SIG-M5 treated with dmso at 0.1 percent for 504 hours (cell line): ENCODE results near the gene ARX.

ENCODE experiments used
- DNase-seq: peaks from one replicate; lab custom pipeline; 2025; ENCODE audit not compliant: unreplicated experiment; lab: John Stamatoyannopoulos, UW

ARX gene

DNA sequence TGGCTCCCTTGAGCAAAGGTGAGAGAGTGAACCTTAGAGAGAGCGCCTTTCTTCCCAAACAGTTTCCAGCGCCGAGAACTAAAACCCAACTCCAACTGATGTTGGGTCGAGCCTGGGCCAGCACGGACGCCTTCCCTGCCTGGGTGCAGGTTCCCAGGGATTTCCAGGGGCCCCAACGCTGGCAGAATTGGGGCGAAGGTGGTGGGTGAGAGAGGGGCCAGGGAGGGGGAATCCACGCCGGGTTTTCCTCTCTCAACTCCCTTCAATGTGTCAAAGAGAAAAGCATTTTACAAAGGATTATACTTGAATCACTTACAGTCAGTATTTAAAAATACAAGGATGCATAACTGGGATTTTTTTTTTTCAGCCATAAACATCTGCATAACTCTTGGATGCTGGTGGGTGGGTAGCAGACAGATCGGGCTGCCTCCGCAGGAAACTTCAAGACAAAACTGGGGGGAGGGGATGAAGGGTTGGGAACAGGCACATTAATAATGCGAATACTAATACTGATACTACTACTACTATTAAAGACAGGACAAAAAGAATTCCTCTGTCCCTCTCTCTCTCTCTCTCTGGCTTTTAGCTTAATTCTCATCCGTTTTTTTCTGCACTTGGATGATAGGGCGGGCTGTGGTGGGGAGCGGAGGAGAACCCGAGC is 1.3 kb upstream of the ARX start:
- DNase-seq: no peak

DNA sequence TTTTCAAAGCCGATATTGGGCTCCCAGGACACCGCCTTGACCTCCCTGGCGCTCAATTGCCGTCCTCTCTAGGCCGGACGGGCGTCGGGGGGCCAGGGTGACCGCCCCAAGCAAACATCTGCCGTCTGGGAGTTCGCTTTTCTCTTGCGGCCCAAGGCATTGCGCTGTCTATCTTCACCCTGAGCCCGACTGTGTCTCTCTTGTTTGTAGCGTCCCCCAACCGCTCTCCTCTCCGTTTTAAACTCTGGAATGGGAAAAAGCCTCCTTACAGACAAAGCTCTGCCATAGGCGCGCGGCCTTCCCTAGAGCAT is 551 bp upstream of the ARX start:
- no peak for DNase-seq

DNA sequence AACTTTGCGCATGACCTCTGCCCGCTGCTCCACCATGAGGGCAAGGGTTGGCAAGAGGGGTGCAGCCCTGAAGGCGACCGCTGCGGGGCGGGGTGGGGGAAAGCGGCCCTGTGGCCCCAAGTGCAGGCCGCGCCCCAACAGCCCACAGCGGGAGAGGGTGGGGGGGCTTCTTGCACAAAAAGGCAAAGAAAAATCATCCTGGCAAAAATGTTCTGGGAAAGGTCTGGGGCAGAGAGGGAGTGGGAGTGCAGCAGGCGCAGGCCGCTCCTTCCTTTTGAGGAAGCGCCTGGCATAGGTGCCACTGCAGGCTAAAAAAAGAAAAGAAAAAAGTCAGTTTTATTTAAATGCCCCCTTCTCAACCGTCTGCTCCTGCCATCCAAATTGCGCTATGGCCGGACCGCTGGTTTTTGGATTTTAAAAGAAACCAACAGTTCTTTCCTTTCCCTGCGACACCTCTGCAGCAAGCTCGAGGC is 1.4 kb downstream of the ARX start:
- DNase-seq: no peak

DNA sequence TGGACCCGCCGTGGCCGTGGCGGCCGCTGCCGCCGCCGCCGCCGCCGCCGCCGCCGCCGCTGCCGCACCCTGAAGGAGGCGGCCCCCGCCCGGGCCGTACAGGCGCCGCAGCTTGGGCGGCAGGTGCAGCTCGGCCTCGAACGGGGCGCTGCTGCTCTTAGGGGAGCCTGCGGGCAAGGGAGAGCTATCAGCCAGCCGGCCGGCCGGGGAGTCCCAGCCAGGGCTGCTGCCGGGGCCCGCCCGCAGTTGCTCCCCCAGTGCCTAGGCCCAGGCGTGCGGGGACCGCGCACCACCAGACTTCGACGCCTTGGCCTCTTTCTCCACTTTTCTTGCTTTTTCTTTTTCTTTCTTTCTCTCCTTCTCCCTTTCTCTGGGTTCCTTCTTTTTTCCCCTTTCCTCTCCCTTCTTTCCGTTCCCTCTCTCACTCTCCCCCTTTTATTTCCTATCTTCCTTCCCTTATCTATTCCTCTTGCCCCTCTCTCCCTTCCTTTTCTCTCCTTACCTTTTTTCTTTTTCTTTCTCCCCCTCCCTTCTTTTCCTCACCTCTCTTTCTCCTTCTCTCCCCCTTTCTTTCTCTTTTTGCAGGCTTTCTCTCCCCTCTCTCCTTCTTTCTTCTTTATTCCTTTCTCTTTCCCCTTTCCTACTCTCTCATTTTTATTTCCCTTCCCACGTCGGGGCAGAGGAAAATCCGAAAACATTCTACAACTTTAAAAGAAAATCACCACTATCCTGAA is 2.0 kb downstream of the ARX start:
- no peak for DNase-seq

DNA sequence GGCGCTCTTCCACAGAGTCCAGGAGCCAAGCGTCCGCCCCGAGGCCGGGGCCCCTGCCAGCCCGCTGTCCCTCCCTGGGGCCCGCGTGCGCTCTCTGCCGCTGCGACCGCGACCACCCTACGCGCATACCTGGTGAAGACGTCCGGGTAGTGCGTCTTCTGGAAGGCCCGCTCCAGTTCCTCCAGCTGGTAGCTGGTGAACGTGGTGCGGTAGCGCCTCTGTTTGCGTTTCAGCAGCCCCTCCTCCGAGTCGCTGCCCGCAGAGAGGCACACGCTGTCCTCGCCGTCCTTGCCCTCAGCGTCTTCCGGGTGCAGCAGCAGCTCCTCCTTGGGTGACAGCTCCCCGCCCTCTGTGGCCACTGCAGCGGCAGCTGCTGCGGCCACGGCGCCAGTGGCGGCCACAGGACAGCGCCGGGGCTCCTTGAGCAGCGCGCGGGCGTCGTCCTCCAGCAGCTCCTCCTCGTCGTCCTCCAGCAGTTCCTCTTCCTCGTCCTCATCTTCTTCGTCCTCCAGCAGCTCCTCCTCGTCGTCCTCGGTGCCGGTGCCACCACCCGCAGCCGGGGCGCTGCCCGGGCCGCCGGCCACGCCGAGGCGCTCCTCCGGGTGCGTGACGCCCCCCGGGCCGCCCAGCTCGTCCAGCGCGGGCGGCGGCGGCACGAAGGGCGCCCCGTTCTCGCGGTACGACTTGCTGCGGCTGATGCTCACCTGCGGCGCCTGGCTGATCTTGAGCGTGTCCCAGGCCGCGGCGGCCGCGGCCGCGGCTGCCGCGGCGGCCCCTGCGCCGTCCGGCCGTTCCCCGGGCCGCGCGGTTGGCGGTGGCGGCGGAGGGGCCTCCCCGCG is 2.8 kb downstream of the ARX start:
- no peak for DNase-seq

DNA sequence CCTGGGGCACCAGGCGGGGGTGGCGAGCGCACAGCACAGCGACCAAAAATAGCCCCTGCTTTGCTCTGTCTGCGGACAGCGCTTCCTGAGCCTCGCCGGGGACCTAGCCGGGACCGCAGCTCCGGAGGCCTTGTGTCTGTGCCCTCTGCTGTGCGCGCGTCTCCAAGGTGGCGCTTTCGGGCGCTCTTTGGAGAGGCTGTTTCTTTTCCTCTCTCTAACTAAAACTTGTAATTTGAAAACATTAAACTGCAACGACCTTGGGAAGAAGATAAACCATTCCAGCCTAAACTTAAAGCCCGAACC is 3.4 kb downstream of the ARX start:
- DNase-seq: no peak

DNA sequence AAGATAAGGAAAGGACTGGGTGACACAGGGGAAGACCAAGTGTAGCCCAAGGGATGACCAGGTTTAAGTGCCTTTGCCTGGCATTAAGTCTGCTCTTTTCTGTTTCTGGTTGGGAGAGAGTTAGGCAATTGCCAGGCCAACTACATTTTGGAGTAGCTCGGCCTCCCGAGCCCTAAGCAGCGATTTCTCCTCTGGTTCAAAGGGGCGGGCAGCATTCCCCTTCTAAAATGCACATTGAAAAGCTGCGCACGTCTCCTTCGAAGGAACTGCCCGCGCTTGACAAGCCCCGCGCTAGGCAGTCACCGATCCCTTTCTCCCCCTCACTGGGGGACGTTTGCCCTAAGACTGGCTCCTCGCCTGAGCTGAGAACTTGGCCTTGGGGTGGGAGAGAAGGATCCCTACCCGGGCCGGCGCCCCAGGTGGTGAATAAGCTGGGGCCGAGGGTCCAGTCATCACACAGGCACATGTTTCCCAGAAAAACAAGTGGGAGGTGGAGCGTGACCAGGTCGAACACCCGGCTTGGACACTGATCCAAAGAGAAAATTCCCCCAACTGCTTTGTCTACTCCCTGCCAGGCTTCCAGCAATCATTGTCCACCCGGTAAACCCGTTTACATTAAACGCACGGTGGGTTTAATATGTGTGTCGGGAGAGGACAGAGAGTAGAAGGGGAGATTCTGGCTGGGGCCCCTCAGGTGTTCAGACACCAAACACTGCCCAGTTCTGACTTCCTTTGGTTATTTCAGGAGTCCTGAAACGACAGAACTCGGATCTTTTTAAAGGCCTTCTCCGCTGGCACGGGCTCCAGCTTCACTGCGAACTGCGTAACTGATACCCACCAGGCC is 4.0 kb downstream of the ARX start:
- DNase-seq: no peak

DNA sequence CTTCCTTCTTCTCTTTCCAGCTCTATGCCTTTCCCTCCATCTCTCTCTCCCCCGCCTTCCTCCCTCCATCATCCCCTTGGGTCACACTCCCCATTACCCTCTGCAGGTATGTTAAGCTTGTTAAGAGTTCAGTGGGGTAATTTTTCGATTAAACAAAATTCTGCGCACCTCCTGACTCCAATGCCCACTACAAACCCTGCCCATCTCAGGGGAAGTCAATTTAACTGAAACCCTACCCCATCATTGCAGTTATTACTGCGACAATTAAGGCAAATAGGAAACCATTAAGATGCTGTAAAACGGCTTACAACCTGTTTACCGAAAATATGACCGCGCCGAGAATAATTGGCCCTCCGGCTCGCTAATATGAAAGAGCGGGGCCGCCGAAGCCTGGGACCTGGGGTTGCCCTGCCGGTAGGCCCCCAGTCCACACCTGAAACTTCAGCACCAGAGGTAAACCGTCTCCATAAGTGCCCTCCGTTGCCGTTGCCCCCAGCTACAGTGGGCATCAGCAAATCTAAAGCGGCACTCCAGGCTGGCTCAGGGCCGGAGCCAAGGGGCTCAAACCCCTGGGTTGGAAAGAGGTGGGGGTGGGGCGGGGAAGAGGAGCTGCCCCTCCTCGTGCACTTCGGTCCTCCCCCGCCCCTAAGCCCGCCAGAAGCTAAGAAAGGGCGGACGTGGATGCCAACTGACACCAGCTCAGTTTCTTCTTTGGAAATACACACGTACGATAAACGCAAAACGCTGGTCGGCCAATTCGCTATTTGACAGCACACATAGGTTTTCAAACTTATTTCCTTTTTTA is 4.8 kb downstream of the ARX start:
- DNase-seq: no peak

DNA sequence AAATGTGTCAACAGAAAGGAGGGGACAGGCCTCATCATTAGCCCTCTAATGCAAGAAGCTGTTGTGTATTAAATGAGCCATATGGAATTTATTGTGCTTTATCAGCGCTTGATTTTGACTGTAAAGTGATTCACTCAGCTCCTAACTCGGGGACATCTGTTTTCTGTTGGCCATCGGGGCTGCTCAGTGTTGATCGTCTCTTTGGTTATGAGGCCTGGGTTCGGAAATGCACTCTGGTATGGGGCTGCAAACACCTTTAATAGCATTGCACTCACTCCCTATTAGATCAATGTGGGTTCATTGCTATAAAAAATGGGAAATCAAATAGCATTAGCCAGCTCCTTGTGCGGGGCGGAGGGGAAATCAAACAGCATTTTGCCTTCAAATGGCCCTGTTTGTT is 6.4 kb downstream of the ARX start:
- no peak for DNase-seq

DNA sequence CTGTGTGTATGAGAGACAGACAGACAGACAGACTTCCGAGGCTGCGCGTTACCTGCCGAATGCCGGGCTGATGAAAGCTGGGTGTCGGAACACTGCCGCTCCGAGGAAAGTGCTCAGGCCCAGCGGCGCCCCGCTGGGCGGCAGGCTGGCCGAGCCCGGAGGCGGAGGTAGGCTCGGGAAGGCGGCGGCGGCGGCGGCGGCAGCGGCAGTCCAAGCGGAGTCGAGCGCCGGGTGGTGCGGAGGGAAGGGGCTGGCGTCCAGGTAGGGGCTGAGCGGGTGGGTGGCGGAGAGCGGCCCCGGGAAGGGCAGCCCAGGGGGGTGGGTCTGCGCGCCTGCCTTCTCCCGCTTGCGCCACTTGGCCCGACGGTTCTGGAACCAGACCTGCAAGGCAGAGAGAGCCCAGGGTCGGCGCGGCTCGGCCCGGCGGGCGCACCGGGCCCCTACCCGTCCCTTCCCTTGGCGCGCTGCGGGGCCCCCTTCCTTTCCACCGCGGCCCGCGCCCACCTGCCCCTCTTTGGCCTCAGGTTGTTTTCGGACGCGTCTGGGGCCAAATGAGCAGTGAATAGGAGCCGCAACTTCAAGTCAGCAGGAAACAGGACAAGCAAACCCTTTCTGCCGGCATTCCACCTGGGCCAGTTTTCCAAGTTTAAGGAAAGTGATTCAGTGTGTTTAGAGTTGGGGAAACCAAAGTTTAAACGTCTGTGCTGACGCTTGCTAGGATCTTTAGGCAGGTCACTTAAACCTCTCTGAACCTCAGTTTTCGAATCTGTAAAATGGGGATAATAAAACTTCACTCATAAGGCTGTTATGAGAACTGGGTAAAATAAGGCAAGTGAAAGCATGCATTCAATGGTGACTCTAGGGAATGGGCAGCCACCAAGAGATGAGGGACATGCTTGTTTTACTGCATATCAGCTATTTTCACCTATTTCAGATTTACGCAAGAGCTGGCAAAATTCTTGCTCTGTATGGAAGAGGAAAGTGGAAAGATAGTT is 8.4 kb downstream of the ARX start:
- DNase-seq: no peak

DNA sequence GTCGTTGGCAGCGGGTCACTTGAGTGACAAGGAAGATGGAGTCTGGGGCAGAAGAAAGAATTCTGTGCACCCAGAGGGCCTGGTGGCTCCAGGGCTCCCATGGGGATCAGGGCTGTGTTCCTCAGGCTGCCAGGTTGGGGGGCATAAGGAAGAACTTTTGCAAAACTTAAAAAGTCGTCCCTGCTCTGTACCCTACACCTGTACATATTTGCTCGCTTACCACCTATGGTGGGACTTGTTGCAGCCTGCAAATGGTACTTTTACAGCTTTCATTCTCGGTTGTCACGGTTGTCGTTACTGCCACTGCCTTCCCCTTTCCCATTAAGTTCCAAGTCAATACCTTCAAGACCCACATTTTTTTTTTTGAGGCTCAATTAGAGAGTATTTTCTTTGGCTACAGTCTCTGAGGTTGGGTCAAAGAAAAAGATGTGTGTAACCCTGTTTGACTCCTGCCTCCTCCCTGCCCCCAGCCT is 9.1 kb downstream of the ARX start:
- DNase-seq: no peak

DNA sequence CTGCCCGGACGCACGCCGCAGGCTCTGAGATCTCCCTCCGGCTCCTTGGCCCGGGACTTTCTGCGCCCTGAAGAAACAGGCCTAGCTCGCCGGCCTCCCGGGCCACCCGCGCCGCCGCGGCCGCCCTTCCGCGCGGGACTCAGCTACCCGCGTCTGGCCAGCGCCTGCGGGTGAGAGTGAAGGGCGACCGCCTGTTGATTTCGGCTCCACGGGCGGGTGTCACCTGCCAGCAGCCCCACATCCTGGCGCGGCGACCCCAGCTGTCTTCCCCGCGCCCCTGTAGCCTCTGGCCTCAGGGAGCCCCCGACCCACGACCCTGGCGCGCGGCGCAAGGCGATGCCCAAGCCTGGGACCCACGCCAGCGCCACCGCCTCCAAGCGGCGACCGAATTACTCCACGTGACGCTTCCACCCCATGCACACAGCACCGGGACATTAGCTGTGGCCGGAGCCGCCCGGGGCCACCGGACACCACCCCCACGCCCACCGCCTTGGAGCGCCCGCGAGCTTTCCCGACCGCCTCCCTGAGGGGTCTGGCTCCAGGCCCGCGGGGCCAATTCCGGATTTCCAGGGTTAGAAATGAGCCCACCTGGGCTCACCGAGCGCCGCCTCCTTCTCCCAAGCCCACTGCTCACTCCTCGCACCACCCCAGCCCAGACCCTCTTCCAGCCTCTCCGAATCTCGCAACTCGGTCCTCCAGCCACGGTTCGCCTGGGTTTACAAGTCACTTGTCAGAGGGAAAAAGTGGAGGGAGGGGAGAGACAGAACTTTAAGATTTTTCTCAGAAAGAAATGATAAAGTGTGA is 10.2 kb downstream of the ARX start:
- DNase-seq: no peak

DNA sequence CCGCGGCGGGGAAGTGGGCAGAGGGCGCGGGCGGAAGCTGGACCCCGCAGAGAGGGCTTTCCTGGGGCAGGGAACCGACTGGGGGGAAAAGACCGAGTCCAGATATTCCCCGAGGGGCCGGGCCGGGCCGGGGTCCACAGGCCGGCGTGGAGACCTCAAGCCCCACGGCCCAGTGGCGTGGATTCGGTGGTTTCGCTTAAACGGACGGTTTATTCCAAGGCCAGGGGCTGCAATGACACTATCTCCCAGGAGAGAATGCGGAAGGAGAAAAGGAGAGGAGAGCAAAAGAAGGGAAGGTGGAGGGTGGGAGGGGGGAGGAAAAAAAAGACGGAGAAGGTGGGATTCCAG is 10.8 kb downstream of the ARX start:
- DNase-seq: no peak

DNA sequence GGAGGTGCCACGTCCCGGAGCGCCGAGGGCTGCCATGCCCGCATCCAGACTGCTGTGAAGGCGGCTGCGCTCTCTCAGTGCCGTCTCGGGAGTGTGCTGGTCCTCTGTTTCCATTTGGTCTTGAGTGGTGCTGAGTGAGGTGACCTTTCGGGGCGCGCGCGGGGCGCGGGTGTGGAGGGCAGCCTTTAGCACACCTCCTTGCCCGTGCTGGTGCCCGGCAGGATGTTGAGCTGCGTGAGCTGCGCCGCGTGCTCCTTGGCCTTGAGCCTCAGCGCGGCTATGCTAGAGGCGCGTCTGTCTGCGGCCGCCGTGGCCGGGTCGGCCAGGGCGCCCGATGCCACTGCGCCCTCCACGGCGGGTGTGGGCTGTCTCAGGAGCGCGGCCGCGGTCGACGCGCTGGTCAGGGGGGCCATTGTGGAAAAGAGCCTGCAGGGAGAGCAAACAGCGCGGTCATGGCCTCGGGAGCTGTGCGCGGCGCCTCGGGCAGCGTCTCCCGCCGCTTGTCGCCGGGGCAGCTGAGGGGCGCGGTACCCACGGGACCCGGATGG is 11.2 kb downstream of the ARX start:
- DNase-seq: no peak

DNA sequence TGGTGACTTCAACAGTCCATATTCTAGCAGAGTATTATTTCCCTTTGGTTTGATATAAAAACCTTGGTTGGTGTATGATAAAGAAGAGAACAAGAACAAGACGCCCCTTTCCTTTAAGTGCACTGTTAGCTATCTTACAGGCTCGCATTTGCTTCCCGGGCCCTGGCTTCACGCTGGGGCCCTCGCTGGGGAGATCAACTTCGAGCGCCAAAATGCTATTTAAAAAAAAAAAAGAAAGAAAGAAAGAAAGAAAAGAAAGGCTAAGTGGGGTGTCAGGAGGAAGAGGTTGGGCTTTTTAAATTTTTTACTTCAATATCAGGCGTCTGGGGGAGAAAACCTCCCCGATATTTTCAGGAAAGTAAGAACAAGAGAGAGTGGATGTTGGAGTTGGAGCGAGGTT is 11.7 kb downstream of the ARX start:
- DNase-seq: no peak

DNA sequence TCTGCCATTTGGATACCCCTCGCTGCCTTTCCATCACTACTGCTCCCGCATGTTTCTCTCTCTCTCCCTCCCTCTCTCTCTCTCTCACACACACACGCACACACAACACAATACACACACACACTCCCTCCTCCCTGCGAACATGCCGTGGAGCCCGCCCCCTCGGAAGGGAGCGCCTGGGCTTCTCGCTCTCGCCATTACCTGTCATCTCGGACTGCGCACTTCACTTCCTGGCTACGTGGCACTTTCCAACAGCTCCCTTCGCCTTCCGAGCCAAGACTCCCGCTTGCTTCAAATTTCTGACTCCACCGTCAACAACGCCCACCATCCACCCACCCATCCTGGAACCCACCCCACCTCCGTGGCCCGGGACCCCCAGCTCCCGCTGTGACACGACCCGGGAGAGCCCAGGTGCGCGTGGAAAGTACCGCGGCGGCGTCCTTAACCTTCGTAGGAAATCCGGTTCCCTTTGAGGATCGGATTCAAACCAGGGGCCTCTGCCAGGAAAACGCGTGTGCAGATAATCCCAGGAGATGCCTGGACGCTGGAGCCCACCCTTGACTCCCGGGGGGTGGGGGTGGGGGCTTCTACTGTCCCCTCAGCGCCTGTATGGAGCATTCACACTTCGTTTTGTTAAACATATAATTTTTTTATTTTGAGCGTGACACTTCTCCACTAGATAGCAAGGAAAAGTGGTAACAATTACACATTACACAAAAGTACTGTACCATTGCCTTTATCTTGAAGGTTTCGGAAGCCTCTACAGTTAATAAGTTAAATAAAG is 12.5 kb downstream of the ARX start:
- DNase-seq: no peak

DNA sequence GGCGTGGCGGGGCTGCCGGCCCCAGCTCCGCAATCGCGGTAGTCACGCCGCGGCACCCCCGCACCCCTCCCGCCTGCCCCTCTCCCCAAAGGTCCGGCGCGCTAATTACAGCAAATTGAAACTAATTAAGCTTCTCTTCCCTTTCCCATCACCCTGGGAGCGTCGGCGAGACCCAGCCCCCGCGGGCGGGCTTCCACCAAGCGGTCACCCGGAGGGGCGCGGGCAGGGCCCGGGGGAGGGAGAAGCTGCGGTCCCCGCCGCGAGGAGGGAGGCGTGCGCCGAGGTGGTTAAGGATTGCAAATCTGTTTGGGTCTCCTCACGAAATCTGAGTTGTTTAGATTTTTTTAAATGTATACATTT is 13.1 kb downstream of the ARX start:
- no peak for DNase-seq
